Sigmoid colon (tissue), 7 donors: ENCODE results near the gene JAKMIP1. TPM values are rescaled to one million over a fixed set of nuclear protein-coding genes. Genes with fewer than 3 reads are reported as not detected.
A peak's percentile ranks its signal among the peaks of the same experiment; 100 is the strongest.
"Not testable (repeated sequence)": the region's sequence is repeated elsewhere in the genome, so short reads cannot be mapped to it uniquely, and the experiment has no call there.

Experiments
- DNase-seq: peaks from one replicate; pipeline ENCODE4 v3.0.0-alpha.2; 2019
- H3K27ac ChIP-seq, 4 donors: fragments of 200-600 bp; sonication (generic); one replicate each; pipeline ENCODE4 v1.5.1; 2016 to 2019; ENCODE audit warnings: mild to moderate bottlenecking in 1 of 4
- H3K27me3 ChIP-seq, 3 donors: fragments of 200-600 bp; sonication (generic); one replicate each; pipeline ENCODE4 v1.5.1; 2019; ENCODE audit warnings: mild to moderate bottlenecking in 1 of 3
- H3K36me3 ChIP-seq, 4 donors: fragments of 200-600 bp; sonication (generic); one replicate each; pipeline ENCODE4 v1.5.1; 2016 to 2019
- H3K4me1 ChIP-seq, 4 donors: fragments of 200-600 bp; sonication (generic); one replicate each; pipeline ENCODE4 v1.5.1; 2017 to 2019
- H3K4me3 ChIP-seq, 4 donors: fragments of 200-600 bp; sonication (generic); one replicate each; pipeline ENCODE4 v1.5.1; 2017 to 2019; ENCODE audit warnings: mild to moderate bottlenecking in 2 of 4, moderate library complexity in 1 of 4
- H3K9me3 ChIP-seq, 4 donors: fragments of 200-600 bp in 3 of 4; sonication (generic) in 3 of 4; one replicate each; pipeline versions ENCODE4 v1.5.1 to v1.6.1; 2013 to 2019
- CTCF ChIP-seq, 4 experiments: fragments of 450-650 bp in 3 of 4; fragments of 200-600 bp in 1 of 4; IDR thresholded peaks; one replicate each; pipeline ENCODE4 v1.5.1; 2016 to 2019; ENCODE audit warnings: antibody characterized with exemption in 4 of 4, mild to moderate bottlenecking in 3 of 4, moderate library complexity in 2 of 4
- EP300 ChIP-seq, 4 donors: sonication (generic); formaldehyde crosslinking; IDR thresholded peaks; one replicate each; pipeline ENCODE4 v1.6.1; 2017; ENCODE audit warnings: antibody characterized with exemption in 4 of 4
- POLR2A ChIP-seq, 2 donors: fragments of 450-650 bp; IDR thresholded peaks; one replicate each; pipeline ENCODE4 v1.6.1; 2016; ENCODE audit warnings: antibody characterized with exemption in 2 of 2, mild to moderate bottlenecking in 2 of 2, moderate library complexity in 2 of 2
- POLR2AphosphoS5 ChIP-seq, 4 donors: sonication (generic); formaldehyde crosslinking; IDR thresholded peaks; one replicate each; pipeline ENCODE4 v1.6.1; 2017; ENCODE audit warnings: antibody characterized with exemption in 4 of 4
- WGBS, 2 donors: extraction: QIAGEN DNeasy Blood & Tissue Kit; methylation state at CpG; one replicate each; pipeline ENCODE4 v1.1.7; 2013; 5-methylcytosine and 5-hydroxymethylcytosine counted together
- intact Hi-C: fragments of 100-400 bp; cut with DNase I; formaldehyde crosslinking; loops from one replicate; pipeline ENCODE4 v1.15.1; 2023
- polyA plus RNA-seq, 3 donors: library from polyadenylated mRNA; stranded (reverse); fragments of 200-250 nt; gene quantifications; one replicate each; pipeline ENCODE4 v1.2.3, GENCODE V29; 2013
- total RNA-seq, 4 donors: library from RNA; depleted of rRNA; stranded (reverse); fragments of >200 nt; gene quantifications; one replicate each; pipeline ENCODE4 v1.1.0, GENCODE V29; 2016
- donor health status: healthy with polysubstance abuse.
- donor health status: Bipolar disorder and iron deficiency.
- donor health status: healthy.

JAKMIP1 gene
- total and polyA plus RNA-seq, 7 donors: 0.49 to 3.9 (median 1.8) TPM; not detected in 2

- Histone ChIP-seq H3K9me3 (no peaks in the 10 kb centered on the region), H3K27ac (no peak overlapping the region), H3K27me3 (no peaks in the 10 kb centered on the region), H3K4me1 (no peaks in the 10 kb centered on the region), H3K36me3 (no peaks in the 10 kb centered on the region), H3K4me3 (no peak overlapping the region)
- DNase-seq: no peak
- TF ChIP-seq POLR2AphosphoS5 (IDR thresholded peaks at IDR 0.05) (no peak), CTCF (IDR thresholded peaks at IDR 0.05) (no peak)
- WGBS, 2 donors: 82 to 89% methylated on average over 8 of the region's 8 CpGs
- intact Hi-C loops: no loop called here
These were observed 57.3 kb downstream of the JAKMIP1 start for GRCh38 chr4:6142935-6143602.

GRCh38 chr4:6142511-6142910 is 57.8 kb downstream of the JAKMIP1 start:
- Histone ChIP-seq H3K4me3 (no peak overlapping the region), H3K27me3 (no peaks in the 10 kb centered on the region), H3K27ac (no peak overlapping the region), H3K4me1 (no peaks in the 10 kb centered on the region), H3K9me3 (no peaks in the 10 kb centered on the region), H3K36me3 (no peaks in the 10 kb centered on the region)
- 89 to 92% methylated on average over 7 of the region's 7 CpGs for WGBS, 2 donors
- intact Hi-C loops: no loop called here
- TF ChIP-seq EP300 (IDR thresholded peaks at IDR 0.05): no peak
- no peak for TF ChIP-seq CTCF (IDR thresholded peaks at IDR 0.05)
- no peak for TF ChIP-seq POLR2A (IDR thresholded peaks at IDR 0.05)
- no peak for TF ChIP-seq POLR2AphosphoS5 (IDR thresholded peaks at IDR 0.05)
- DNase-seq: no peak

GRCh38 chr4:6141554-6141953 is 58.8 kb downstream of the JAKMIP1 start:
- no peaks in the 10 kb centered on the region for H3K27me3 ChIP-seq
- H3K4me3 ChIP-seq: no peak overlapping the region
- WGBS, 2 donors: 79 to 85% methylated on average over 9 of the region's 9 CpGs
- no peaks in the 10 kb centered on the region for H3K9me3 ChIP-seq
- H3K36me3 ChIP-seq: no peaks in the 10 kb centered on the region
- H3K27ac ChIP-seq: no peak overlapping the region
- no peaks in the 10 kb centered on the region for H3K4me1 ChIP-seq
- peak; percentile 48 for DNase-seq
- intact Hi-C loops: no loop called here
- TF ChIP-seq CTCF (IDR thresholded peaks at IDR 0.05) (no peak), EP300 (IDR thresholded peaks at IDR 0.05) (no peak), POLR2A (IDR thresholded peaks at IDR 0.05) (no peak)

GRCh38 chr4:6141021-6141420 is 59.3 kb downstream of the JAKMIP1 start:
- H3K4me3 ChIP-seq, H3K4me1 ChIP-seq, intact Hi-C loops, H3K27me3 ChIP-seq, H3K27ac ChIP-seq, H3K9me3 ChIP-seq, H3K36me3 ChIP-seq: not testable (repeated sequence)
- DNase-seq: peak; percentile 52
- WGBS, 2 donors: 89 to 90% methylated on average over 14 of the region's 14 CpGs

GRCh38 chr4:6137747-6138135 is 62.6 kb downstream of the JAKMIP1 start:
- H3K27ac ChIP-seq: no peak overlapping the region
- TF ChIP-seq POLR2A (IDR thresholded peaks at IDR 0.05) (no peak), EP300 (IDR thresholded peaks at IDR 0.05) (no peak), CTCF (IDR thresholded peaks at IDR 0.05) (no peak), POLR2AphosphoS5 (IDR thresholded peaks at IDR 0.05) (no peak)
- H3K4me3 ChIP-seq: no peak overlapping the region
- H3K9me3 ChIP-seq: no peaks in the 10 kb centered on the region
- DNase-seq: peak; percentile 32
- H3K36me3 ChIP-seq: no peaks in the 10 kb centered on the region
- H3K4me1 ChIP-seq: no peaks in the 10 kb centered on the region
- no peaks in the 10 kb centered on the region for H3K27me3 ChIP-seq
- WGBS, 2 donors: 63 to 86% methylated on average over 3 of the region's 3 CpGs
- intact Hi-C loops: no loop called here
